HG02970 (cell line): ENCODE results near the gene MEIS3.
"Not testable (repeated sequence)": the region's sequence is repeated elsewhere in the genome, so short reads cannot be mapped to it uniquely, and the experiment has no call there.

Experiments
- ATAC-seq: cut with Tn5 transposase; IDR thresholded peaks from one replicate; pipeline ENCODE4 v1.9.1; 2021; ENCODE audit warnings: mild to moderate bottlenecking, moderate library complexity, moderate number of reproducible peaks; ENCODE audit not compliant: unreplicated experiment, low FRiP score

Gene MEIS3

GRCh38 chr19:47389150-47389556, 30.2 kb downstream of the MEIS3 start:
- ATAC-seq = no peak

GRCh38 chr19:47388721-47389120, 30.6 kb downstream of the MEIS3 start:
- not testable (repeated sequence) for ATAC-seq

GRCh38 chr19:47387623-47388022, 31.7 kb downstream of the MEIS3 start:
- ATAC-seq = not testable (repeated sequence)

GRCh38 chr19:47386582-47386981, 32.7 kb downstream of the MEIS3 start:
- ATAC-seq = not testable (repeated sequence)

GRCh38 chr19:47384533-47384932, 34.8 kb downstream of the MEIS3 start:
- ATAC-seq = not testable (repeated sequence)

GRCh38 chr19:47383890-47384289, 35.4 kb downstream of the MEIS3 start:
- not testable (repeated sequence) for ATAC-seq

- ATAC-seq = no peak
These were observed 37.6 kb downstream of the MEIS3 start for GRCh38 chr19:47381653-47382279.

- ATAC-seq = no peak
These were observed 38.2 kb downstream of the MEIS3 start for GRCh38 chr19:47381121-47381520.

GRCh38 chr19:47380559-47380958, 38.8 kb downstream of the MEIS3 start:
- no peak for ATAC-seq

GRCh38 chr19:47379381-47379938, 39.9 kb downstream of the MEIS3 start:
- no peak for ATAC-seq

- ATAC-seq = no peak
These were observed 41.1 kb downstream of the MEIS3 start for GRCh38 chr19:47378246-47378645.

- ATAC-seq = no peak
These were observed 41.5 kb downstream of the MEIS3 start for GRCh38 chr19:47377801-47378200.

GRCh38 chr19:47377208-47377701, 42.1 kb downstream of the MEIS3 start:
- no peak for ATAC-seq

- ATAC-seq = no peak
These were observed 42.7 kb downstream of the MEIS3 start for GRCh38 chr19:47376589-47377144.

GRCh38 chr19:47375694-47376588, 43.4 kb downstream of the MEIS3 start:
- no peak for ATAC-seq

GRCh38 chr19:47374876-47375693, 44.2 kb downstream of the MEIS3 start:
- no peak for ATAC-seq

GRCh38 chr19:47373246-47374240, 45.8 kb downstream of the MEIS3 start:
- no peak for ATAC-seq

GRCh38 chr19:47372603-47373002, 46.7 kb downstream of the MEIS3 start:
- ATAC-seq = no peak

GRCh38 chr19:47371261-47371660, 48.1 kb downstream of the MEIS3 start:
- ATAC-seq = no peak
